ENCODE results near the gene COL12A1.
A peak's percentile ranks its signal among the peaks of the same experiment; 100 is the strongest.
"Not testable (repeated sequence)": the region's sequence is repeated elsewhere in the genome, so short reads cannot be mapped to it uniquely, and the experiment has no call there.

COL12A1 gene

GRCh38 chr6:75211920-75212590 is 6.2 kb upstream of the COL12A1 start:
- no peak for DNase-seq

- no peak for DNase-seq
Observed at GRCh38 chr6:75210885-75211739, 5.3 kb upstream of the COL12A1 start.

- DNase-seq: no peak
Observed at GRCh38 chr6:75209184-75209723, 3.4 kb upstream of the COL12A1 start.

GRCh38 chr6:75208298-75209183 is 2.7 kb upstream of the COL12A1 start:
- peak; percentile 73 for DNase-seq

GRCh38 chr6:75206576-75207342 is 906 bp upstream of the COL12A1 start:
- no peak for DNase-seq

GRCh38 chr6:75204959-75205775 is 686 bp downstream of the COL12A1 start:
- DNase-seq: no peak

GRCh38 chr6:75204217-75204958 is 1.5 kb downstream of the COL12A1 start:
- no peak for DNase-seq

GRCh38 chr6:75203721-75204120 is 2.1 kb downstream of the COL12A1 start:
- DNase-seq: no peak

GRCh38 chr6:75202676-75203131 is 3.1 kb downstream of the COL12A1 start:
- no peak for DNase-seq

- DNase-seq: no peak
Observed at GRCh38 chr6:75201901-75202672, 3.8 kb downstream of the COL12A1 start.

GRCh38 chr6:75201021-75201420 is 4.8 kb downstream of the COL12A1 start:
- DNase-seq: no peak

- DNase-seq: no peak
Observed at GRCh38 chr6:75199889-75200288, 6.0 kb downstream of the COL12A1 start.

- DNase-seq: no peak
Observed at GRCh38 chr6:75196081-75196687, 9.7 kb downstream of the COL12A1 start.

- DNase-seq: no peak
Observed at GRCh38 chr6:75188221-75188925, 17.5 kb downstream of the COL12A1 start.

GRCh38 chr6:75186581-75186980 is 19.3 kb downstream of the COL12A1 start:
- DNase-seq: not testable (repeated sequence)

GRCh38 chr6:75183099-75183541 is 22.7 kb downstream of the COL12A1 start:
- DNase-seq: no peak

GRCh38 chr6:75180864-75181263 is 25.0 kb downstream of the COL12A1 start:
- no peak for DNase-seq

GRCh38 chr6:75178757-75179156 is 27.1 kb downstream of the COL12A1 start:
- DNase-seq: no peak
